HepG2 (cell line): Measurements from ENCODE around the gene COPB2. TPM values are rescaled to one million over a fixed set of nuclear protein-coding genes. Genes with fewer than 3 reads are reported as not detected.

Source experiments
- CC2D1A ChIP-seq: sonication (generic); formaldehyde crosslinking; IDR thresholded peaks from 2 replicates; pipeline ENCODE4 v1.8.1; 2023; ENCODE audit warnings: mild to moderate bottlenecking, missing genetic modification reagents
- FOXA3 ChIP-seq: IDR thresholded peaks from 2 replicates; pipeline ENCODE4 v1.6.1; 2016; ENCODE audit warnings: missing genetic modification reagents, missing compliant biosample characterization
- IKZF5 ChIP-seq: IDR thresholded peaks from 2 replicates; pipeline ENCODE4 v1.6.1; 2018; ENCODE audit warnings: missing genetic modification reagents, mild to moderate bottlenecking, missing compliant biosample characterization
- MATR3 ChIP-seq: sonication (generic); formaldehyde crosslinking; IDR thresholded peaks from 2 replicates; pipeline ENCODE4 v1.4.0; 2020; ENCODE audit warnings: missing genetic modification reagents
- MEIS2 ChIP-seq: sonication (generic); formaldehyde crosslinking; IDR thresholded peaks from 2 replicates; pipeline ENCODE4 v1.9.0; 2021; ENCODE audit warnings: mild to moderate bottlenecking, missing genetic modification reagents
- PRDM15 ChIP-seq: sonication (generic); formaldehyde crosslinking; IDR thresholded peaks from 2 replicates; pipeline ENCODE4 v1.4.0; 2020; ENCODE audit warnings: missing genetic modification reagents
- REL ChIP-seq: sonication (generic); formaldehyde crosslinking; conservative IDR thresholded peaks from 2 replicates; pipeline ENCODE4 v1.8.0; 2022; ENCODE audit warnings: mild to moderate bottlenecking, missing genetic modification reagents, moderate library complexity
- RORA ChIP-seq: sonication (generic); formaldehyde crosslinking; IDR thresholded peaks from 2 replicates; pipeline ENCODE4 v1.5.0; 2020; ENCODE audit warnings: mild to moderate bottlenecking, missing genetic modification reagents, moderate library complexity
- ZEB1 ChIP-seq: IDR thresholded peaks from 2 replicates; pipeline ENCODE4 v1.6.1; 2012; ENCODE audit warnings: mild to moderate bottlenecking, low read depth, inconsistent platforms; ENCODE audit not compliant: insufficient replicate concordance
- ZFP1 ChIP-seq: IDR thresholded peaks from 2 replicates; pipeline ENCODE4 v1.6.1; 2016
- ZNF136 ChIP-seq: sonication (generic); formaldehyde crosslinking; IDR thresholded peaks from 2 replicates; pipeline ENCODE4 v1.8.1; 2022; ENCODE audit warnings: low read depth, mild to moderate bottlenecking, moderate library complexity, missing genetic modification reagents
- ZNF775 ChIP-seq: sonication (generic); formaldehyde crosslinking; IDR thresholded peaks from 2 replicates; pipeline ENCODE4 v1.4.0; 2020; ENCODE audit warnings: missing genetic modification reagents, mild to moderate bottlenecking, moderate library complexity, borderline replicate concordance
- ZNF839 ChIP-seq: sonication (generic); formaldehyde crosslinking; IDR thresholded peaks from 2 replicates; pipeline ENCODE4 v1.4.0; 2020; ENCODE audit warnings: missing genetic modification reagents, mild to moderate bottlenecking, borderline replicate concordance
- ZNF883 ChIP-seq: sonication (generic); formaldehyde crosslinking; IDR thresholded peaks from 2 replicates; pipeline ENCODE4 v1.5.1; 2020; ENCODE audit warnings: mild to moderate bottlenecking, missing genetic modification reagents; ENCODE audit errors: not compliant biosample characterization
- polyA plus RNA-seq, 8 experiments: library from polyadenylated mRNA; depleted of rRNA in 3 of 8; stranded (reverse) in 7 of 8; unstranded in 1 of 8; fragments of >200 nt; fragmentation: Illumina TruSeq in 4 of 8; extraction: Trizol in 4 of 8; gene quantifications; 2 replicates each; pipeline versions ENCODE4 v1.2.1 to v1.2.3, GENCODE V29; 2011 to 2016; ENCODE audit warnings: low read depth in 4 of 8, missing spikeins in 1 of 8, mixed read lengths in 1 of 8; ENCODE audit not compliant: insufficient read depth in 1 of 8
- total RNA-seq, 5 experiments: library from RNA; depleted of rRNA; stranded (reverse); fragments of >200 nt; fragmentation: Illumina TruSeq; extraction: Trizol; gene quantifications; 2 replicates each; pipeline ENCODE4 v1.2.3, GENCODE V29; 2016; ENCODE audit warnings: low read depth in 1 of 5
- TF ChIP-seq, protein P1 (sequence below): sonication (generic); formaldehyde crosslinking; IDR thresholded peaks from 2 replicates; pipeline ENCODE4 v1.4.0; 2020; ENCODE audit warnings: missing genetic modification reagents; ENCODE audit errors: not compliant biosample characterization
- TF ChIP-seq, protein P2 (sequence below): sonication (generic); formaldehyde crosslinking; conservative IDR thresholded peaks from 2 replicates; pipeline ENCODE4 v1.4.0; 2020; ENCODE audit warnings: mild to moderate bottlenecking, missing genetic modification reagents, moderate library complexity
- TF ChIP-seq, protein P3 (sequence below): sonication (generic); formaldehyde crosslinking; IDR thresholded peaks from 2 replicates; pipeline ENCODE4 v1.5.0; 2020; ENCODE audit warnings: missing genetic modification reagents, mild to moderate bottlenecking, borderline replicate concordance

Gene COPB2
- total and polyA plus RNA-seq, 2 of the 13 experiments (the other 11 are each of a cell fraction or from before 2014, with no cell fraction given) = 83.3 to 217 TPM

DNA sequence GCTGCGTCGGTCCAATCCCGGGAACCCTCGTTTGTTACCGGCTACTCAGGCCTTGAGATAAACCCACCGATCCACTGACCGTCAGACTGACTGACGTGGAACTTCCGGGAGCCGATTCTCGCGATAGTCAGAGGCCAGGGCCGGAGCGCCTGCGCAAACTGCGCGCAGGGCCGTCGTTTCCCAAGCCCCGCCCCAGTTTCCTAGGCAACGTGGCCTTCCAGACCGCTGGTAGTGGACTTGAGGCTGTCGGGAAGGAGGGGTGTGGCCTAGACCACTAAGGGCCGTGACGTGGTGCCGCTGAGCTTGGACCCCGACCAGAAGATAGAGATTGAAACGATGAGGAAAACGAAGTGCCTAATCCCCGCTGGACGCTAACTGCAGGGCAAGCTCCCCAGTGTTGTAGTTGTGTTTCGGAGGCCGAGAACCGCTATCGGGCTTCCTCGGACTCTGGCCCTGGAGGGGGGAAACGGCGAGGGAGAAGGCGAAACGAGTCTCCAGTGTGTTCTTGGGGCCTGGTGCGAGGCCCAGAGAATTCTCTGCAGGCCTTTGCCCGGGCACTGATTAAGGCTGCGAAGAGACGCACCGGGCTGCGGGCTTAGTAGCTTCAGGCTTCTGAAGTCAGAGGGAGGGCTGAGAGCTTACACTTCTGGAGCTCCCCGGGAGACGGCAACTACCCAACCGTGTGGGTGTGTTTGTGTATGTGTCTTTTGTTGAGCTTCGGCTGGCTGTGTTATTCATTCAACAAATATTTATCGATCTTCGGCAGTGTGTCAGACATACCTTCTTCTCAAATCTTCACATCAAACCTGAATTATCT is at the start of gene COPB2 (continued):
- TF ChIP-seq, protein P1, sequence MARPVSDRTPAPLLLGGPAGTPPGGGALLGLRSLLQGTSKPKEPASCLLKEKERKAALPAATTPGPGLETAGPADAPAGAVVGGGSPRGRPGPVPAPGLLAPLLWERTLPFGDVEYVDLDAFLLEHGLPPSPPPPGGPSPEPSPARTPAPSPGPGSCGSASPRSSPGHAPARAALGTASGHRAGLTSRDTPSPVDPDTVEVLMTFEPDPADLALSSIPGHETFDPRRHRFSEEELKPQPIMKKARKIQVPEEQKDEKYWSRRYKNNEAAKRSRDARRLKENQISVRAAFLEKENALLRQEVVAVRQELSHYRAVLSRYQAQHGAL = no peak
- TF ChIP-seq ZNF883 (CRISPR knock-in tag) (peak; percentile 66), MATR3 (no peak), ZNF136 (CRISPR knock-in tag) (no peak), FOXA3 (CRISPR knock-in tag) (peak; percentile 15; the same call in 1 of the 2 replicates), CC2D1A (CRISPR knock-in tag) (no peak), MEIS2 (CRISPR knock-in tag) (peak; percentile 78), ZEB1 (peak; percentile 31), ZNF775 (no peak), REL (CRISPR knock-in tag) (no peak), PRDM15 (CRISPR knock-in tag) (no peak), ZNF839 (CRISPR knock-in tag) (no peak), ZFP1 (CRISPR knock-in tag) (no peak; the same call in 1 of the 2 replicates), RORA (CRISPR knock-in tag) (no peak), IKZF5 (CRISPR knock-in tag) (peak; percentile 61)
- TF ChIP-seq, protein P2, sequence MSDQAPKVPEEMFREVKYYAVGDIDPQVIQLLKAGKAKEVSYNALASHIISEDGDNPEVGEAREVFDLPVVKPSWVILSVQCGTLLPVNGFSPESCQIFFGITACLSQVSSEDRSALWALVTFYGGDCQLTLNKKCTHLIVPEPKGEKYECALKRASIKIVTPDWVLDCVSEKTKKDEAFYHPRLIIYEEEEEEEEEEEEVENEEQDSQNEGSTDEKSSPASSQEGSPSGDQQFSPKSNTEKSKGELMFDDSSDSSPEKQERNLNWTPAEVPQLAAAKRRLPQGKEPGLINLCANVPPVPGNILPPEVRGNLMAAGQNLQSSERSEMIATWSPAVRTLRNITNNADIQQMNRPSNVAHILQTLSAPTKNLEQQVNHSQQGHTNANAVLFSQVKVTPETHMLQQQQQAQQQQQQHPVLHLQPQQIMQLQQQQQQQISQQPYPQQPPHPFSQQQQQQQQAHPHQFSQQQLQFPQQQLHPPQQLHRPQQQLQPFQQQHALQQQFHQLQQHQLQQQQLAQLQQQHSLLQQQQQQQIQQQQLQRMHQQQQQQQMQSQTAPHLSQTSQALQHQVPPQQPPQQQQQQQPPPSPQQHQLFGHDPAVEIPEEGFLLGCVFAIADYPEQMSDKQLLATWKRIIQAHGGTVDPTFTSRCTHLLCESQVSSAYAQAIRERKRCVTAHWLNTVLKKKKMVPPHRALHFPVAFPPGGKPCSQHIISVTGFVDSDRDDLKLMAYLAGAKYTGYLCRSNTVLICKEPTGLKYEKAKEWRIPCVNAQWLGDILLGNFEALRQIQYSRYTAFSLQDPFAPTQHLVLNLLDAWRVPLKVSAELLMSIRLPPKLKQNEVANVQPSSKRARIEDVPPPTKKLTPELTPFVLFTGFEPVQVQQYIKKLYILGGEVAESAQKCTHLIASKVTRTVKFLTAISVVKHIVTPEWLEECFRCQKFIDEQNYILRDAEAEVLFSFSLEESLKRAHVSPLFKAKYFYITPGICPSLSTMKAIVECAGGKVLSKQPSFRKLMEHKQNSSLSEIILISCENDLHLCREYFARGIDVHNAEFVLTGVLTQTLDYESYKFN (CRISPR knock-in tag) = no peak; the same call in 1 of the 2 replicates
- TF ChIP-seq, protein P3, sequence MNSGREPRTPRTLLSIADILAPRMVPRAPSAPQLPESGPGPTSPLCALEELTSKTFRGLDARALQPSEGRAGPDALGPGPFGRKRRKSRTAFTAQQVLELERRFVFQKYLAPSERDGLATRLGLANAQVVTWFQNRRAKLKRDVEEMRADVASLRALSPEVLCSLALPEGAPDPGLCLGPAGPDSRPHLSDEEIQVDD (CRISPR knock-in tag) = no peak
